Panc1 (cell line): Measurements from ENCODE around the gene DENND5B. TPM values are rescaled to one million over a fixed set of nuclear protein-coding genes. Genes with fewer than 3 reads are reported as not detected.

Experiments
- ATAC-seq: fragments of 200-7000 bp; cut with Tn5 transposase; 2 replicates; pipeline ENCODE4 v1.9.1; 2020; ENCODE audit warnings: mild to moderate bottlenecking, moderate library complexity
- BruUV-seq: library from RNA; stranded (reverse); fragments of 400-500 nt; replicated peaks from 2 replicates; lab custom pipeline; 2021; lab: Mats Ljungman, UMichigan
- CTCF ChIA-PET: fragments of 300-600 bp; sonication (Branson Sonifier 250); formaldehyde crosslinking; loops from one replicate; lab custom pipeline; 2022; ENCODE audit warnings: antibody characterized with exemption; lab: Charles Lee
- POLR2A ChIA-PET: fragments of 300-600 bp; sonication (Branson Sonifier 250); formaldehyde crosslinking; loops from one replicate; lab custom pipeline; 2022; ENCODE audit warnings: antibody characterized with exemption; lab: Charles Lee
- DNase-seq: peaks from one replicate; pipeline ENCODE4 v3.0.0-alpha.2; 2010; ENCODE audit warnings: low read depth, low spot score
- H3K27ac ChIP-seq: 2 replicates; pipeline ENCODE4 v1.5.1; 2011; ENCODE audit warnings: mild to moderate bottlenecking, low read length, inconsistent platforms
- H3K27me3 ChIP-seq: fragments of 200-500 bp; sonication (Bioruptor generic); 2 replicates; pipeline ENCODE4 v1.6.0; 2014; ENCODE audit warnings: low read length, inconsistent platforms; ENCODE audit not compliant: control insufficient read depth, insufficient read depth
- H3K36me3 ChIP-seq: fragments of 200-500 bp; sonication (Bioruptor generic); 2 replicates; pipeline ENCODE4 v1.5.1; 2014; ENCODE audit warnings: inconsistent platforms, mild to moderate bottlenecking, low read length, moderate library complexity; ENCODE audit not compliant: control insufficient read depth, insufficient read depth
- H3K4me1 ChIP-seq: 2 replicates; pipeline ENCODE4 v1.5.1; 2011; ENCODE audit warnings: inconsistent platforms, mild to moderate bottlenecking, low read length, moderate library complexity; ENCODE audit not compliant: control insufficient read depth, insufficient read depth
- H3K4me3 ChIP-seq, 2 experiments: 2 replicates each; pipeline ENCODE4 v1.5.1; 2011 to 2012; ENCODE audit warnings: low read depth in 2 of 2, low read length in 2 of 2, mild to moderate bottlenecking in 2 of 2, inconsistent platforms in 1 of 2, moderate library complexity in 1 of 2
- H3K9me3 ChIP-seq: fragments of 200-500 bp; sonication (Bioruptor generic); 2 replicates; pipeline ENCODE4 v1.5.1; 2014; ENCODE audit warnings: low read depth, mild to moderate bottlenecking, inconsistent platforms, low read length, moderate library complexity; ENCODE audit not compliant: control insufficient read depth, insufficient read depth
- CTCF ChIP-seq: fragments of 450-650 bp; IDR thresholded peaks from 2 replicates; pipeline ENCODE4 v1.5.1; 2017; ENCODE audit warnings: mild to moderate bottlenecking
- POLR2AphosphoS5 ChIP-seq: IDR thresholded peaks from 2 replicates; pipeline ENCODE4 v1.6.1; 2012; ENCODE audit warnings: mild to moderate bottlenecking, low read depth, low read length, moderate library complexity
- REST ChIP-seq, 2 experiments: IDR thresholded peaks; 2 replicates each; pipeline ENCODE4 v1.6.1; 2011 to 2012; ENCODE audit warnings: low read depth in 2 of 2, control low read depth in 1 of 2, low read length in 1 of 2, mild to moderate bottlenecking in 1 of 2, moderate library complexity in 1 of 2; ENCODE audit not compliant: insufficient read depth in 1 of 2
- SIN3A ChIP-seq: IDR thresholded peaks from 2 replicates; pipeline ENCODE4 v1.6.1; 2012; ENCODE audit warnings: low read depth, mild to moderate bottlenecking, low read length, moderate library complexity, borderline replicate concordance; ENCODE audit not compliant: insufficient read depth
- TCF7L2 ChIP-seq: IDR thresholded peaks from 2 replicates; pipeline ENCODE4 v1.6.1; 2011; ENCODE audit warnings: mild to moderate bottlenecking, low read depth, low read length, inconsistent platforms
- in situ Hi-C: cut with HindIII; loops from 2 replicates; pipeline ENCODE4 v1.10.0; 2016; ENCODE audit warnings: low sequenced_read_pairs, low pct_unique_long_range_greater_than_20kb
- intact Hi-C: fragments of 100-400 bp; cut with micrococcal nuclease; formaldehyde crosslinking; loops from one replicate; pipeline ENCODE4 v1.10.0; 2022; ENCODE audit not compliant: unreplicated experiment
- total RNA-seq: library from RNA; stranded (reverse); gene quantifications from one replicate; pipeline ENCODE4 v1.2.1, GENCODE V29; 2021; ENCODE audit not compliant: unreplicated experiment

The DENND5B gene
- total RNA-seq, 1 experiment from 2014 or later: 36.8 TPM

- DNase-seq: no peak
- no peak for ATAC-seq
- H3K36me3 ChIP-seq: no peaks in the 10 kb centered on the region
- no peak overlapping the region for H3K27ac ChIP-seq
- H3K9me3 ChIP-seq: no peaks in the 10 kb centered on the region
- in situ Hi-C loops (no loop called here), intact Hi-C loops (no loop called here)
- TF ChIP-seq POLR2AphosphoS5 (no peak), REST (IDR thresholded peaks at IDR 0.05; ENCODE audit: insufficient read depth in 1 of 2, low read depth in 2 of 2, low read length in 1 of 2) (no peak), SIN3A (no peak), CTCF (no peak), TCF7L2 (no peak)
- no peaks in the 10 kb centered on the region for H3K27me3 ChIP-seq
- H3K4me3 ChIP-seq: no peak overlapping the region
- 0 out of 2 replicates have a peak, but pooled peaks cover under 1% of the 10 kb centered on the region for H3K4me1 ChIP-seq
- CTCF ChIA-PET: no interaction called here
- BruUV-seq: no TSS peak
- POLR2A ChIA-PET: no interaction called here
Measured at GRCh38 chr12:31631023-31631724, 40.2 kb upstream of the DENND5B start.

- no peaks in the 10 kb centered on the region for H3K4me1 ChIP-seq
- no peaks in the 10 kb centered on the region for H3K36me3 ChIP-seq
- DNase-seq (no peak), ATAC-seq (no peak)
- intact Hi-C loops (no loop called here), in situ Hi-C loops (no loop called here)
- H3K27me3 ChIP-seq: no peaks in the 10 kb centered on the region
- no TSS peak for BruUV-seq
- no peaks in the 10 kb centered on the region for H3K9me3 ChIP-seq
- H3K4me3 ChIP-seq: no peak overlapping the region
- ChIA-PET CTCF (no interaction called here), POLR2A (no interaction called here)
- TF ChIP-seq CTCF: no peak
- no peak for TF ChIP-seq SIN3A
- no peak for TF ChIP-seq TCF7L2
- TF ChIP-seq REST (IDR thresholded peaks at IDR 0.05; ENCODE audit: insufficient read depth in 1 of 2, low read depth in 2 of 2, low read length in 1 of 2): no peak
- H3K27ac ChIP-seq: no peak overlapping the region
Measured at GRCh38 chr12:31629756-31630732, 39.1 kb upstream of the DENND5B start.
